IMR-90 (cell line): ENCODE results near the gene ZNF358.

ENCODE experiments used
- CHD1 ChIP-seq: IDR thresholded peaks from 2 replicates; pipeline ENCODE4 v1.6.1; 2012; ENCODE audit warnings: low read depth, low read length, improper control_type of control experiment
- POLR2A ChIP-seq: IDR thresholded peaks from 2 replicates; pipeline ENCODE4 v1.6.1; 2012; ENCODE audit warnings: mild to moderate bottlenecking, low read depth, low read length
- RAD21 ChIP-seq: IDR thresholded peaks from 2 replicates; pipeline ENCODE4 v1.6.1; 2012; ENCODE audit warnings: low read length, improper control_type of control experiment
- RCOR1 ChIP-seq: IDR thresholded peaks from 2 replicates; pipeline ENCODE4 v1.6.1; 2012; ENCODE audit warnings: mild to moderate bottlenecking, low read length, improper control_type of control experiment; ENCODE audit not compliant: insufficient replicate concordance
- TF ChIP-seq, protein P1 (sequence below): conservative IDR thresholded peaks from 2 replicates; pipeline ENCODE4 v1.5.1; 2012; ENCODE audit warnings: mild to moderate bottlenecking, low read depth, low read length, improper control_type of control experiment

DNA sequence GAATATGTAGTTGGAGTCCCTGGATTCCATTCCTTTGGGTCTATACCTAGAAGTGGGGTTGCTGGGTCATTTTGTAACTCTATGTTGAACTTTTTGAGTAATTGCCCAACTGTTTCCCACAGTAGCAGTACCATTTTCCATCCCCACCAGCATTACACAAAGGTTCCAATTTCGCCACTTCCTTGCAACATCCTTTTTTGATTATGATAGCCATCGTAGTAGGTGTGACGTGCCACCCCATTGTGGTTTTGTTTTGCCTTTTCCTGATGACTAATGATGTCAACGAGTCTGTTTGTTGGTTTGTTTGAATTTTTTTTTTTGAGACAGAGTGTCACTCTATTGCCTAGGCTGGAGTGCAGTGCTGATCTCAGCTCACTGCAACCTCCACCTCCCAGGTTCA lies 23.8 kb upstream of the ZNF358 start:
- TF ChIP-seq RAD21 (no peak), CHD1 (no peak), POLR2A (no peak), RCOR1 (no peak)
- TF ChIP-seq, protein P1, sequence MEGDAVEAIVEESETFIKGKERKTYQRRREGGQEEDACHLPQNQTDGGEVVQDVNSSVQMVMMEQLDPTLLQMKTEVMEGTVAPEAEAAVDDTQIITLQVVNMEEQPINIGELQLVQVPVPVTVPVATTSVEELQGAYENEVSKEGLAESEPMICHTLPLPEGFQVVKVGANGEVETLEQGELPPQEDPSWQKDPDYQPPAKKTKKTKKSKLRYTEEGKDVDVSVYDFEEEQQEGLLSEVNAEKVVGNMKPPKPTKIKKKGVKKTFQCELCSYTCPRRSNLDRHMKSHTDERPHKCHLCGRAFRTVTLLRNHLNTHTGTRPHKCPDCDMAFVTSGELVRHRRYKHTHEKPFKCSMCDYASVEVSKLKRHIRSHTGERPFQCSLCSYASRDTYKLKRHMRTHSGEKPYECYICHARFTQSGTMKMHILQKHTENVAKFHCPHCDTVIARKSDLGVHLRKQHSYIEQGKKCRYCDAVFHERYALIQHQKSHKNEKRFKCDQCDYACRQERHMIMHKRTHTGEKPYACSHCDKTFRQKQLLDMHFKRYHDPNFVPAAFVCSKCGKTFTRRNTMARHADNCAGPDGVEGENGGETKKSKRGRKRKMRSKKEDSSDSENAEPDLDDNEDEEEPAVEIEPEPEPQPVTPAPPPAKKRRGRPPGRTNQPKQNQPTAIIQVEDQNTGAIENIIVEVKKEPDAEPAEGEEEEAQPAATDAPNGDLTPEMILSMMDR: no peak
